GM21390 (cell line): ENCODE data around the gene TFAP2E.

Experiments used
- ATAC-seq: cut with Tn5 transposase; IDR thresholded peaks from one replicate; pipeline ENCODE4 v1.9.1; 2021; ENCODE audit not compliant: unreplicated experiment

Gene TFAP2E

GRCh38 chr1:35556484-35557117, 16.5 kb upstream of the TFAP2E start:
- no peak for ATAC-seq

DNA sequence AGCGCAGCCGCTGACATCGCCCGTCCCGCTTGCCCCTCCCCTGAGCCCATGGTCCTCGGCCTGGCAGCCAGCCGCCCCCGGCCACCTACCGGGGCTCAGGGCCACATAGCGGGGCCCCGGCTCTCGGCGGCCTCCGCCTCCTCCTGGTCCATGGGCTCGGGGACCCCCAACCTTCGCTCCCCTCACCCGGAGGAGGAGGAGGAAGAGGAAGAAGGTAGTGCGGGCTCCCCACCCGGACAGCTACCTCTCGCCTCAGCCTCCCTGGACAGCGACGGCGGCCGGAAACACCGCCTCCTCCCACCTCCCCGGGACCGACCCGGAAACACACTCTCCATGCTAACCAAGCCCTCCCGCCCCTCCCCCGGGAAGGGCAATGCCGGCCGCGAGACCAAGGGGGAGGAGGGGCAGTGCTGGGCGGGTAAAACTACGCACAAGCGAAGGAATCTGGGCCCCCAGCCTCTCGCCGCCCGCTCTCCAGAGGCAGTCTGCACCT, 15.9 kb upstream of the TFAP2E start, which contains the start of gene KIAA0319L:
Gene KIAA0319L, minus strand, starts transcription at position 286 of the 493 bp plus-strand sequence. CDS start 2,912 bp downstream, outside the sequence.
- peak; percentile 74 for ATAC-seq

DNA sequence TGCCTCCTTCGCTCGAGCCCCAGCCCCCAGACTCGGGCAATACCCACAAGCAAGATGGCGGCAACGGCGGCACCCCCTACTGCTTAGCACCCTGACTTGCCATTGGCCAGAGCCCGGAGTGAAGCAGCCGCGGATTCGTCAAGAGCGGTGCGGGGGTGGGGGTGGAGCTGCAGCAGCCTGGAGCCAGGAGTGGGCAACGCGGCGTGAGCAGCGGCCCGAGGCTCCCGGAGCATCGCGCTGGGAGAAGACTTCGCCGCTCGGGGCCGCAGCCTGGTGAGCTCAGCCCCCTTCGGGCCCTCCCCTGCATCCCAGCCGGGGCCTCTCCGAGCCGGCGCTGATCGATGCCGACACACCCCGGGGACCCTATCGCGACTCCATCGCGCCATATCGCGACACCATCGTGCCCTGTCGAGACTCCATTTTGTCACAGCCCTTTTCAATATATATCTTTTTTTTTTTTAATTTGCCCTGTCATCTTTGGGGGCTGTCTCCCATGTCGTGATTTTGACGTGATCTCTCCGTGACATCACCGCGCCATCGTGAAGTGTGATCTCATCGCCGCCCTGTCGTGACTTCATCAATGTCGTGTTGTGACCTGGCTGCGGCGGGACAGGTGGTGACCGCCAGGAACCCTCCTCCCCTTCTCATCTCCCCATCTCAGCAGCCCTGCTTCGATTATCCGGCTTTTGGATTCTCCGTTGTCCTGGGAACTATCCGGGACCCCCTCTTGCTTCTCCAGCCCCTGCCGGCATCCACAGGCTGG, 15.3 kb upstream of the TFAP2E start, which contains the start of gene NCDN:
Gene NCDN, plus strand, starts transcription at position 189 of the 763 bp plus-strand sequence. Its CDS starts 392 bp downstream, at position 581.
- peak; percentile 86 for ATAC-seq

DNA sequence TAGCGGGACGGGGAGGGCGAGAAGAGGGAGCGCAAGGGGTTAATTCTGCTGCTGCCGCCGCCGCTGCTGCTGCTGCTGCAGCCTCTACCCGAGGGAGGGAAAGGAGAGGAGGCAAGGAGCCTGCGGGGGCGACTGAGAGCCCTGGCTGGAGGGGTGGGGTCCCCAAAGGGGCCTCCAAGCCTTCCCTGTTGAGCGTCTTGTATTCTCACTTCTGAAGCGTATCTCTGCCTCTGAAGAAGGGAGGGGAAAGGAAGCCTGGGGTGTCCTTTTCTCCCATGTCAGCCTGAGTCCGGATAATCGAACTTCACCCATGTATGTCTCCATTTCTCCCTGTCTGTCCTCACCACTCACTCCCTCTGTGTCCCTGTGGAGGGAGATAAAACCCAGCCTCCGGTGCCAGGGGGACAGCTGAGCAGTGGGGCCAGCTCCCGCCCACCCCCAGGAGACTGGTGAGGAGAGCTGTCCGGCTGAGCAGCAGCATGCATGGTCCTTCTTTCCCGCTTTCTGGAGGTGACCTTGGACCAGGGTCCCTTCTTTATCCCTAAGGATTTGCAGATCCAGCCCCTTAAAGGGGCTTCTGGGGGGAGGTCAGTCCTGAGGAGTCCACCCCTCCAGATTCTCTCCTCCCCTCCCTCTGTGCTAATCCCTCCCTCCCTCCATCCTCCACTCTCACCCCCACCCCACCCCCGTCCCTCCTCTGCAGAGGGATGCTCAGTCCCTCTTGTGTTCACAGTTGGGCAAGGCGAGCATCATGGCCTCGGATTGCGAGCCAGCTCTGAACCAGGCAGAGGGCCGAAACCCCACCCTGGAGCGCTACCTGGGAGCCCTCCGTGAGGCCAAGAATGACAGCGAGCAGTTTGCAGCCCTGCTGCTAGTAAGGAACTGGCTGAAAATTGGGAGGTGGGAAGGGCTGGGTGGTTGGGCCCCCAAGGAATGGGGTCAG, 14.5 kb upstream of the TFAP2E start:
- ATAC-seq: no peak

DNA sequence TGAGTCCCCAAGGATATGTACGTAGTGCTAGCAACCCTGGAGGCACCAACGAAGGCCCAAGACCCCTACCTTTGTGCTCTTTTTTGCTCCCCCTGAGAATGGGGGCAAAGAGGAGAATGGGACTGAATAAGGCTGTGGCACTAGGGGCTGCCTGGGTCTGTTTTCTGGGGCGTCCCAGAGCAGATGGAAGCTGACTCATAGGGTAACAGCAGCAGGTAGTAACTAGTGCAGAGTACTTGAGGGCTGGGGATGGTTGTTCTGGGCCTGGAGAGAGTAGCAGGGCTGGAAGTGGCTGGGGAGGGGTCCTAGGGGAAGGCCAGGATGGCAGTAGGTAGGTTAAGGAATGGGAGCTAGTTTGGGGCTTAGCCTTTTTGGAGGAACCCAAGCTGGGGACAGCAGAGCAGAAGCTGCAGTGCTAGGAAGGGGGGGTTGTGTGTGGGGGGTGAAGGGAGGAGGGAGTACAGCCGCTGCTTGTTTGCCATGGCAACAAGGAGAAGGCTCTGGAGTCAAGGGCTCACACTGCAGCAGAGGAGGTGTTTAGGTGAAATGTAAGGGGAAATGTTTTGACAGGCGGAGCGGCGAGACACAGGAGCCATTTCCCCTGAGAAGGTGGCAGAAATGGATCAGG, 13.7 kb upstream of the TFAP2E start:
- ATAC-seq: no peak

GRCh38 chr1:35560256-35561225, 12.6 kb upstream of the TFAP2E start:
- no peak for ATAC-seq

DNA sequence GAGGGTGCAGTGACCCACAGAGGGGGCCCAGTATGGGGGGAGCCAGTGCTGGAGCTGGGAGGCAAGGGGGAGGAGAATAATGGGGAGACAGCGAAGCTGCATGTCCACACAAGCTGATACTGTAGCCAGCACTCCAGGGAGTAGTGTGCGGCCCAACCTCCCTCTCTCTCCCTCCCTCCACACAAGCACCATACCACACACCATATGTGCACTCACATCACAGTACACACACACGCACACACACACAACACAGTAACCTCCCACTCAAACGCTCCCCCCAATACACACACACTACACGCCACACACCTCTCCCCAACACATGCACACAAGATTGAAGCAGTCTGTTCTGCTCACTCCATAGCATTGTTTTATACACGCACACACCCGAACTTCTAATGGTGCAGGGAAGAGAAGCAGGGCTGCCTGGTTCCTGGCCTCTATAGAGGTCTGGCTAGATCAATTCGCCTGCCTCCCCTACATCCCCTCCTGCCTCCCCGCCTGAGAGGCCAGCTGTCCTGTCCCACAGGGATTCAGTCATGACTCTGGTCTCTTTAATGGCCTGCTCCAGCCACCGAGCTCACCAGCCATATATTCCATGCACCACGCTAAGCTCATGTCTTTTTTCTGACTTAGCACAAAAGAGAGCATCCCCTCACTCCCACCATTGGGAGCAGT, 11.7 kb upstream of the TFAP2E start:
- no peak for ATAC-seq

DNA sequence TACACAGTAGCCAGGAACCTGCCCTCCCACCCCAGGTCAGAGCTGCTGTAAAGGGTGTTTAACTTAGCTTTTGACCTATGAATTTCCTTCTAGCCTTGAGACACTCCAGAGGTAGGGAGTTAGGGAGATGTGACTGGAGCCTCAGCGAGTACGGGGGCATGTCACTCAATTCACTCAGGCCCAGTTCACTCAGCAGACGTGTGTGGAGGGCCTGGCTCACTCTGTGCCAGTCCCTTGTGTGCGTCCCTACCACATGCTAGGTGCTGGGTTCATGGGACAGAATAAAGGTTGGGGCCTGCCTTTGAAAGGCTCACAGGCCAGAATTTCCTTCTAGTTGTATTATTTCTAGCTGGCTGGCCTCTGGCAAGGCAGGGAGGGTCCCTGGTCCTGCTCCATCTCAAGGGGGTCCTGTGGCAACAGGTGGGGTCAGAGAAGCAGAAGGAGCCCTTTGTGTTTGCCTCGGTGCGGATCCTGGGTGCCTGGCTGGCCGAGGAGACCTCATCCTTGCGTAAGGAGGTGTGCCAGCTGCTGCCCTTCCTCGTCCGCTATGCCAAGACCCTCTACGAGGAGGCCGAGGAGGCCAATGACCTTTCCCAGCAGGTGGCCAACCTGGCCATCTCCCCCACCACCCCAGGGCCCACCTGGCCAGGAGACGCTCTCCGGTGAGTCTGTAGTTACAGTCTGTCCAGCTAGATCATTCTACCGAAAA, 11.0 kb upstream of the TFAP2E start:
- no peak for ATAC-seq

DNA sequence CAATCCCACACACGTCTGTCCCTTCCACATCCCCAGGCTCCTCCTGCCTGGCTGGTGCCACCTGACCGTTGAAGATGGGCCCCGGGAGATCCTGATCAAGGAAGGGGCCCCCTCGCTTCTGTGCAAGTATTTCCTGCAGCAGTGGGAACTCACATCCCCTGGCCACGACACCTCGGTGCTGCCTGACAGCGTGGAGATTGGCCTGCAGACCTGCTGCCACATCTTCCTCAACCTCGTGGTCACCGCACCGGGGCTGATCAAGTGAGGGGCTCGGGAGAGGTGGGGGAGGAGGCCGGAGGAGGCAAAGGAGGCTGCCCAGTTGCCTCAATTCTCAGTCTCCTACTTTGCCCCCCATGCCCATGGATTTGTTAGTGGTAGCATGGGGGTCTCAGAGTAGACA, 9.9 kb upstream of the TFAP2E start:
- ATAC-seq: no peak

DNA sequence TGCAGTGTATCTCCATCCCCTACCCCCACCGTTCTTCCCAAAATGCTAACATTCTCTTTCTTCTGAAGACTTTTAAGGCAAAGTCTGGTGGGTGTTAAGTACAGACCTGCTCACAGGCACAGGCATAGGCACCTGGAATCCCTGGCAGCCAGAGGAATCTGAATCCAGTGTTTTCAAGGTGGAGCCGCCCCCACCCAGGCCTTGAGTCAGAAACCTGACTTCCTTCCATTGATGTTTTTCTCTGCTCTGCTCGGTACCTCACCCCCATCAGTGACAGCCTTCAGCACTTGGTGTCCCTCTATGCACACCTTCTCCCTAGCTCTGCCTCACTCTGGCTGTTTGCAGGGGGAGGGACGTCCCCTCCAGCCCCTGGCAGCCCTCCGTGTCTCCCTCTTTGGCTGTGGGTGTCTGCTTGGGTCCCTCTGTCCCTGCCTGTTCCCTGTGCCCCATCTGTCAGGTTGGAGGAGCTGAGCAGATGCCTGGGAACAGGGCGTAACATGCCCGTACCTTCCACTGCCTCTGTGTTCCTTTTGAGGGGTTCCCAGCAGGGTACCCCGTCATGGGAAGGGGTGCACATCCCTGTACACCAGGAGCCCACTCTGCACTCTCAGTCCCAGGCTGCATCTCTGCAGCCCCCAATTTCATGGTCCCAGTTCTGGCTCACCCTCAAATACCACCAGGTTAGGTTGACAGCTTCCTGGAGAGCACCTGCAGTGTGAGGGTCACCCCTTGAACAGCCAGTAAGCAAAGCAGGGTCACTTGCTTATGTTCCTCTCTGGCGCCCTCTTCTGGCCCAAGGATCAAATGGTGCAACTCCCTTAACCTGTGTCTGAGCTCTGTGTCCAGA, 8.9 kb upstream of the TFAP2E start:
- ATAC-seq: no peak

DNA sequence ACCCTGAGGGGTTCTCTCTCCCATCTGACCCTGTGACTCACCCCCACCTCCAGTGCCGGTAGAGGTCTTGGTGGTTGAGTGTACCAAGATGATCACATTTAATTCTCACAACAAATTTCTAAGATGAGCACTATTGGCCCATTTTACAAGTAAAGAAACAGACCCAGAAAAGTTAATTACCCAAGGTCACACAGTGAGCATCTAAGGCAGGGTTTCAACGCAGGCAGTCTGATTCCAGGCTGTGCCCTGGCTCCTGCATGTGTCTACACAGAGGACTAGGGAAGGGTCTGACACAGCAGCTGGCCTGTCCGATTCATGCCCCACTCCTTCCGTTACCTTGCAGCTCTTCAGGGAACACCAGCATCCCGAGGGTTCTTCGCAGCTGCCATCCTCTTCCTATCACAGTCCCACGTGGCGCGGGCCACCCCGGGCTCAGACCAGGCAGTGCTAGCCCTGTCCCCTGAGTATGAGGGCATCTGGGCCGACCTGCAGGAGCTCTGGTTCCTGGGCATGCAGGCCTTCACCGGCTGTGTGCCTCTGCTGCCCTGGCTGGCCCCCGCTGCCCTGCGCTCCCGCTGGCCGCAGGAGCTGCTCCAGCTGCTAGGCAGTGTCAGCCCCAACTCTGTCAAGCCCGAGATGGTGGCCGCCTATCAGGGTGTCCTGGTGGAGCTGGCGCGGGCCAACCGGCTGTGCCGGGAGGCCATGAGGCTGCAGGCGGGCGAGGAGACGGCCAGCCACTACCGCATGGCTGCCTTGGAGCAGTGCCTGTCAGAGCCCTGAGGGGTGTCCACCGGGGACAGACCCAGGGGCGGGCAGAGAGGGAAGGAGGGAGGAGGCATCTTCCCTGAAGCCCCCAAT, 8.0 kb upstream of the TFAP2E start:
- ATAC-seq: no peak

DNA sequence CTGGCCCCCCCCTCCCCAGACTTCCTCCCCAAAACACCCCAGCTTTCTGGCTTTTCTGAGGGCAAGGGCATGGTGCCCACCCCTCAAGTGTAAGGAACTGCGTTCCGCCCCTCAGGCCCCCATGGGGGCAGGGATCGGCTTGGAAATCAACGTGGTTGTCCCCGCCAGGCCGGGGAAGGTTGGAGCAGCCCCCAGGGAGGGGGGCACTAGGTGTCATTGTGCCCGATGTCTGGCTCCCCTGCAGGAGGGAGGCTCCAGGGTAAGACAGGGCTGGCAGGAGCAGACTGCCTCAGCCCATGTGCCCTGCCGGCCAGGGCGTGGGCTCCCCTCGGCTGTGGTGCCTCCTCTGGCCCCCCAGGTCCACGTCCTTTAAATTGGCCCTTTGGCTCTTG, 7.4 kb upstream of the TFAP2E start:
- ATAC-seq: no peak

DNA sequence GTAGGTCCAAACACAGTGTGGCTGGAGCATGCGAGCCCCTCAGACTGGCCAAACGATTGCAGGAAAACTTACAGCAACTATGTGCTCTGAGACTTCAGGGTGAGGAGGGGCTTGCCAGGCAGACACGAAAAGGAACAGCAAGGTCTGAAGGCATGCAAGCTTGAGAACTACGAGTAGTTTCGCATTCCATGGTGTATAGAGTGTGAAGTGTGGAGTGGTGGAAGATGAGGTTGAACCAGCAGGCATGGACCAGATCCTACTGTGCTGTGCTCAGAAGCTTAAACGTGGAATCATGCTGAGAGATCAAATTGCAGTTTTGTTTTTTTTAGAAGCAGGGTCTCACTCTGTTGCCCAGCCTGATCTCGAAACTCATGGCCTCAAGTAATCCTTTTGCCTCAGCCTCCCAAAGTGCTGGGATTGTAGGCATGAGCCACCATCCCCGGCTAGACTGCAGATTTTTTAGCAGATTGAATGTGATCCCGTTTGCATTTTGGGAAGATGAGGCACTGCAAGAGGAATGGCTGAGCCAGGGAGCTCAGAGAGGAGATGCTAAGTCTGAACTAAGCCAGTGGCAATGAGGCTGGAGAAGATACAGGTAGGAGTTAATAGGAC, 5.1 kb upstream of the TFAP2E start:
- ATAC-seq: no peak

GRCh38 chr1:35568975-35569395, 4.1 kb upstream of the TFAP2E start:
- no peak for ATAC-seq

DNA sequence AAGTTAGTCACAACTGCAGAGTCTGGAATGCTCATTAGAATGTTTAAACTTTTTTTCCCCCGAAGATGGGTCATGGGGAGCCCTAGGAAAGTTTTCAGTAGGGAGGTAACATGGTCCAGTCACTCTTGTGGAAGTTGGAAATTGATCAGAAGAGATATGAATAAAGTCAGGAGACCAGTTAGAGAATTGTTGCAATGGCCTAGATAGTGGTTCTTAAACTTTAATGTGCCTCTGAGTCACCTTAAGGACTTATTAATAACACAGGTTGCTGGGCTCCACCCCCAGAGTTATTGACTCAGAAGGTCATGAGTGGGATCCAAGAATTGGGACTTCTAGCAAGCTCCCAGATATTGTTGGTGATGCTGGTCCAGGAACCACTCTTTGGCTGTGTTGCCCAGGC, 3.2 kb upstream of the TFAP2E start:
- no peak for ATAC-seq

DNA sequence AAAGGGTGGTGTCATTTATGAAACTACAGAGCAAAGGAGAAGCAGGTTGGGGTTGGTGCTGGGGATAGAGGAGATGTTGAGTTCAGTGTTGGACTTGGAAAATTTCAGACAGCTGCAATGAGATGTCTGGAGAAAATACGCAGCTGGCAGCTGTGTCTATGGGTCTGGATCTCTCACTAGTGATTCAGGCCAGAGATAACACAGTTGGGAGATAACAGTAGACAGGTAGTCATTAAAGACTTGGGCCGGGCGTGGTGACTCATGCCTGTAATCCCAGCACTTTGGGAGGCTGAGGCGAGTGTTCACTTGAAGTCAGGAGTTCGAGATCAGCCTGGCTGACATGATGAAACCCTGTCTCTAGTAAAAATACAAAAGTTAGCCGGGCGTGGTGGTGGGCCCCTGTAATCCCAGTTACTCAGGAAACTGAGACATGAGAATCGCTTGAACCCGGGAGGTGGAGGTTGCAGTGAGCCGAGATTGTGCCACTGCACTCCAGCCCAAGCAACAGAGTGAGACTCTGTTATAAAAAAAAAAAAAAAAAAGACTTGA, 2.5 kb upstream of the TFAP2E start:
- no peak for ATAC-seq
